Esophagus muscularis mucosa (tissue), 4 donors: ENCODE results near the gene ITGA5. TPM values are rescaled to one million over a fixed set of nuclear protein-coding genes. Genes with fewer than 3 reads are reported as not detected.

ENCODE experiments used
- DNase-seq: peaks from one replicate; pipeline ENCODE4 v3.0.0-alpha.2; 2017; ENCODE audit errors: extremely low spot score
- H3K27ac ChIP-seq, 4 donors: fragments of 200-600 bp; sonication (generic); replicated peaks in 1 of 4; 1 replicate in 3 of 4; 2 replicates in 1 of 4; pipeline ENCODE4 v1.5.1; 2016 to 2019; ENCODE audit warnings: mild to moderate bottlenecking in 1 of 4
- H3K27me3 ChIP-seq, 4 donors: fragments of 200-600 bp; sonication (generic); one replicate each; pipeline versions ENCODE4 v1.5.1 to v1.6.0; 2016 to 2019
- H3K36me3 ChIP-seq, 4 donors: fragments of 200-600 bp; sonication (generic); one replicate each; pipeline ENCODE4 v1.5.1; 2016 to 2019
- H3K4me1 ChIP-seq, 4 donors: fragments of 200-600 bp; sonication (generic); one replicate each; pipeline ENCODE4 v1.5.1; 2016 to 2019
- H3K4me3 ChIP-seq, 4 donors: fragments of 200-600 bp; sonication (generic); 1 replicate in 2 of 4; 2 replicates in 2 of 4; pipeline ENCODE4 v1.5.1; 2016 to 2019; ENCODE audit warnings: mild to moderate bottlenecking in 4 of 4, moderate library complexity in 1 of 4
- H3K9me3 ChIP-seq, 4 donors: fragments of 200-600 bp; sonication (generic); 1 replicate in 3 of 4; 2 replicates in 1 of 4; pipeline ENCODE4 v1.5.1; 2016 to 2019
- CTCF ChIP-seq, 3 experiments: fragments of 200-600 bp in 2 of 3; fragments of 450-650 bp in 1 of 3; sonication (generic) in 2 of 3; IDR thresholded peaks; one replicate each; pipeline ENCODE4 v1.5.1; 2017 to 2019; ENCODE audit warnings: antibody characterized with exemption in 3 of 3, mild to moderate bottlenecking in 2 of 3, moderate library complexity in 1 of 3
- EP300 ChIP-seq: sonication (generic); formaldehyde crosslinking; IDR thresholded peaks from one replicate; pipeline ENCODE4 v1.6.1; 2017; ENCODE audit warnings: antibody characterized with exemption
- POLR2A ChIP-seq: fragments of 450-650 bp; IDR thresholded peaks from one replicate; pipeline ENCODE4 v1.6.1; 2017; ENCODE audit warnings: antibody characterized with exemption, moderate library complexity, mild to moderate bottlenecking, low read depth
- POLR2AphosphoS5 ChIP-seq, 2 donors: sonication (generic); formaldehyde crosslinking; IDR thresholded peaks; one replicate each; pipeline ENCODE4 v1.6.1; 2017; ENCODE audit warnings: antibody characterized with exemption in 2 of 2
- WGBS: methylation state at CpG from one replicate; pipeline ENCODE4 v1.1.5; 2018; 5-methylcytosine and 5-hydroxymethylcytosine counted together
- intact Hi-C: fragments of 100-400 bp; cut with DNase I; formaldehyde crosslinking; loops from one replicate; pipeline ENCODE4 v1.15.1; 2023
- total RNA-seq, 4 donors: library from RNA; depleted of rRNA; stranded (reverse); fragments of >200 nt; gene quantifications; one replicate each; pipeline versions ENCODE4 v1.1.0 to v1.2.1, GENCODE V29; 2016

Gene ITGA5
- total RNA-seq, 4 donors from 2014 or later, result 264 to 785 (median 602) TPM

- Histone ChIP-seq H3K27me3 (no peaks in the 10 kb centered on the region), H3K9me3 (no peaks in the 10 kb centered on the region), H3K4me1 (peaks cover 17 to 39% (median 30%) of the 10 kb centered on the region in 4 donors), H3K4me3 (no peak overlapping the region), H3K27ac (peak overlapping the region in 1 of 4 donors; percentile 3), H3K36me3 (no peaks in the 10 kb centered on the region)
- intact Hi-C loops, result no loop called here
- no peak for TF ChIP-seq CTCF (IDR thresholded peaks at IDR 0.05)
- TF ChIP-seq EP300, result no peak
- TF ChIP-seq POLR2A, result no peak
- no peak for TF ChIP-seq POLR2AphosphoS5 (IDR thresholded peaks at IDR 0.05)
- DNase-seq, result no peak
Measured at GRCh38 chr12:54437243-54437642, 18.2 kb upstream of the ITGA5 start.

GRCh38 chr12:54432815-54433164 is 13.7 kb upstream of the ITGA5 start:
- H3K27ac ChIP-seq, result peak overlapping the region; percentile 47 to 97 (median 94)
- TF ChIP-seq POLR2A, result no peak
- no peak for TF ChIP-seq EP300
- no peak for TF ChIP-seq POLR2AphosphoS5 (IDR thresholded peaks at IDR 0.05)
- no peak for TF ChIP-seq CTCF (IDR thresholded peaks at IDR 0.05)
- WGBS, result 94% methylated on average over 3 of the region's 4 CpGs
- peak overlapping the region in 1 of 4 donors; percentile 15 for H3K4me3 ChIP-seq
- no peaks in the 10 kb centered on the region for H3K9me3 ChIP-seq
- no peak for DNase-seq
- H3K36me3 ChIP-seq, result no peaks in the 10 kb centered on the region
- no peaks in the 10 kb centered on the region for H3K27me3 ChIP-seq
- intact Hi-C loops, result no loop called here
- peaks cover 52 to 60% (median 56%) of the 10 kb centered on the region in 4 donors for H3K4me1 ChIP-seq

GRCh38 chr12:54431911-54432814 is 13.1 kb upstream of the ITGA5 start:
- Histone ChIP-seq H3K27me3 (no peaks in the 10 kb centered on the region), H3K4me1 (peaks cover 58 to 66% (median 63%) of the 10 kb centered on the region in 4 donors), H3K4me3 (peak overlapping the region in 3 of 4 donors; percentile 2 to 15 (median 15)), H3K36me3 (no peaks in the 10 kb centered on the region), H3K27ac (peak overlapping the region; percentile 47 to 97 (median 94)), H3K9me3 (no peaks in the 10 kb centered on the region)
- no peak for DNase-seq
- 26% methylated on average over 9 of the region's 9 CpGs for WGBS
- TF ChIP-seq EP300 (peak; percentile 40), POLR2A (no peak), POLR2AphosphoS5 (IDR thresholded peaks at IDR 0.05) (peak; percentile 44 to 81)
- intact Hi-C loops, result no loop called here

GRCh38 chr12:54430471-54431069 is 11.5 kb upstream of the ITGA5 start:
- peak overlapping the region; percentile 47 to 97 (median 94) for H3K27ac ChIP-seq
- H3K4me3 ChIP-seq, result peak overlapping the region in 3 of 4 donors; percentile 1 to 15 (median 2)
- no peaks in the 10 kb centered on the region for H3K27me3 ChIP-seq
- WGBS, result 79% methylated on average over 5 of the region's 5 CpGs
- DNase-seq, result no peak
- no peaks in the 10 kb centered on the region for H3K36me3 ChIP-seq
- TF ChIP-seq EP300, result no peak
- TF ChIP-seq CTCF (IDR thresholded peaks at IDR 0.05), result no peak
- no peak for TF ChIP-seq POLR2A
- no peak for TF ChIP-seq POLR2AphosphoS5 (IDR thresholded peaks at IDR 0.05)
- H3K4me1 ChIP-seq, result peaks cover 71 to 82% (median 79%) of the 10 kb centered on the region in 4 donors
- intact Hi-C loops, result no loop called here
- H3K9me3 ChIP-seq, result no peaks in the 10 kb centered on the region

- DNase-seq, result no peak
- intact Hi-C loops, result no loop called here
- Histone ChIP-seq H3K27ac (peak overlapping the region; percentile 64 to 97 (median 94)), H3K4me1 (peaks cover 84 to 97% (median 94%) of the 10 kb centered on the region in 4 donors), H3K36me3 (no peaks in the 10 kb centered on the region), H3K9me3 (no peaks in the 10 kb centered on the region), H3K4me3 (peak overlapping the region in 2 of 4 donors; percentile 15 to 18), H3K27me3 (no peaks in the 10 kb centered on the region)
- peak; percentile 27 for TF ChIP-seq POLR2AphosphoS5 (IDR thresholded peaks at IDR 0.05)
- TF ChIP-seq EP300, result no peak
- WGBS, result 58% methylated on average over 3 of the region's 3 CpGs
Measured at GRCh38 chr12:54429014-54429471, 10.0 kb upstream of the ITGA5 start.
